GM12892 (cell line): Measurements from ENCODE around the gene WFDC13.

Experiments used
- POLR2A ChIP-seq: IDR thresholded peaks from 2 replicates; pipeline ENCODE4 v1.6.1; 2011; ENCODE audit warnings: low read depth, low read length, control low read depth
- POLR2AphosphoS5 ChIP-seq: IDR thresholded peaks from 2 replicates; pipeline ENCODE4 v1.6.1; 2011; ENCODE audit warnings: low read depth, low read length, control low read depth
- TAF1 ChIP-seq: IDR thresholded peaks from 2 replicates; pipeline ENCODE4 v1.6.1; 2011; ENCODE audit warnings: low read depth, mild to moderate bottlenecking, control low read depth, low read length, borderline replicate concordance

- TF ChIP-seq TAF1, result no peak
- TF ChIP-seq POLR2A, result no peak
- TF ChIP-seq POLR2AphosphoS5, result no peak
These were observed 23.3 kb downstream of the WFDC13 start for GRCh38 chr20:45725134-45725533.
